Spleen (tissue), 11 donors: Measurements from ENCODE around the gene C1QL4. TPM values are rescaled to one million over a fixed set of nuclear protein-coding genes. Genes with fewer than 3 reads are reported as not detected.

Experiments used
- DNase-seq: peaks from one replicate; pipeline ENCODE4 v3.0.0-alpha.2; 2020
- H3K27ac ChIP-seq, 8 donors: fragments of 200-600 bp; sonication (generic) in 7 of 8; 1 replicate in 4 of 8; 2 replicates in 4 of 8; pipeline versions ENCODE4 v1.5.0 to v1.8.0; 2016 to 2021; ENCODE audit warnings: inconsistent platforms in 4 of 8, mild to moderate bottlenecking in 4 of 8, moderate library complexity in 1 of 8
- H3K27me3 ChIP-seq, 7 donors: fragments of 200-600 bp; sonication (generic) in 6 of 7; replicated peaks in 1 of 7; 1 replicate in 4 of 7; 2 replicates in 3 of 7; pipeline versions ENCODE4 v1.5.0 to v1.8.0; 2016 to 2021; ENCODE audit warnings: inconsistent platforms in 3 of 7, mild to moderate bottlenecking in 1 of 7
- H3K36me3 ChIP-seq, 6 donors: fragments of 200-600 bp; sonication (generic) in 5 of 6; 1 replicate in 4 of 6; 2 replicates in 2 of 6; pipeline versions ENCODE4 v1.5.0 to v1.8.0; 2016 to 2021; ENCODE audit warnings: inconsistent platforms in 2 of 6
- H3K4me1 ChIP-seq, 6 donors: fragments of 200-600 bp; sonication (generic) in 5 of 6; 1 replicate in 3 of 6; 2 replicates in 3 of 6; pipeline versions ENCODE4 v1.5.0 to v1.8.0; 2016 to 2021; ENCODE audit warnings: inconsistent platforms in 3 of 6
- H3K4me3 ChIP-seq, 8 donors: fragments of 200-600 bp; sonication (generic) in 7 of 8; 1 replicate in 4 of 8; 2 replicates in 4 of 8; pipeline versions ENCODE4 v1.5.0 to v1.8.0; 2016 to 2021; ENCODE audit warnings: inconsistent platforms in 4 of 8, mild to moderate bottlenecking in 4 of 8, moderate library complexity in 2 of 8
- H3K9me3 ChIP-seq, 8 donors: fragments of 200-600 bp; sonication (generic) in 7 of 8; 1 replicate in 4 of 8; 2 replicates in 4 of 8; pipeline versions ENCODE4 v1.5.0 to v1.8.0; 2016 to 2021; ENCODE audit warnings: inconsistent platforms in 4 of 8
- POLR2A ChIP-seq, 3 donors: fragments of 450-650 bp; IDR thresholded peaks; one replicate each; pipeline ENCODE4 v1.5.1; 2017; ENCODE audit warnings: antibody characterized with exemption in 3 of 3, mild to moderate bottlenecking in 1 of 3
- POLR2AphosphoS5 ChIP-seq, 3 donors: sonication (generic); formaldehyde crosslinking; IDR thresholded peaks; one replicate each; pipeline ENCODE4 v1.5.1; 2017; ENCODE audit warnings: antibody characterized with exemption in 3 of 3
- WGBS, 5 donors: extraction: QIAGEN DNeasy Blood & Tissue Kit in 3 of 5; methylation state at CpG; one replicate each; pipeline versions ENCODE4 v1.1.5 to v1.1.7; 2013 to 2018; 5-methylcytosine and 5-hydroxymethylcytosine counted together
- intact Hi-C: fragments of 100-400 bp; cut with DNase I; formaldehyde crosslinking; loops from one replicate; pipeline ENCODE4 v1.15.0; 2023; ENCODE audit warnings: low total_unique reads
- polyA plus RNA-seq, 3 donors: library from polyadenylated mRNA; stranded (reverse); fragments of 200-250 nt; gene quantifications; one replicate each; pipeline ENCODE4 v1.2.1, GENCODE V29; 2013
- total RNA-seq, 7 donors: library from RNA; depleted of rRNA in 3 of 7; stranded (reverse); fragments of >200 nt in 3 of 7; fragmentation: NEBNext Ultra II Directional in 4 of 7; extraction: Animal tissue kit (Norgen Biotek cat#: 25700) in 4 of 7; gene quantifications; one replicate each; pipeline versions ENCODE4 v1.1.0 to v1.2.1, GENCODE V29; 2016 to 2021
- TF ChIP-seq, protein P1 (sequence below), 11 experiments: fragments of 200-600 bp in 7 of 11; fragments of 450-650 bp in 4 of 11; sonication (generic) in 4 of 11; IDR thresholded peaks in 8 of 11; conservative IDR thresholded peaks in 3 of 11; 1 replicate in 7 of 11; 2 replicates in 4 of 11; pipeline versions ENCODE4 v1.4.0 to v1.8.0; 2016 to 2021; ENCODE audit warnings: antibody characterized with exemption in 11 of 11, inconsistent platforms in 4 of 11, mild to moderate bottlenecking in 1 of 11
- donor health status: healthy with polysubstance abuse.
- donor health status: DM: no; HTN: no; CAD: no; lungs with moderate emphysema.
- donor health status: DM: no; HTN: no; CAD: no.
- donor health status: Bipolar disorder and iron deficiency.
- donor health status: healthy.
- donor health status: DM: no; HTN: no; CAD: no.
- donor health status: DM: yes; HTN: yes; CAD: no.

Gene C1QL4
- total and polyA plus RNA-seq, 10 donors, result not detected

DNA sequence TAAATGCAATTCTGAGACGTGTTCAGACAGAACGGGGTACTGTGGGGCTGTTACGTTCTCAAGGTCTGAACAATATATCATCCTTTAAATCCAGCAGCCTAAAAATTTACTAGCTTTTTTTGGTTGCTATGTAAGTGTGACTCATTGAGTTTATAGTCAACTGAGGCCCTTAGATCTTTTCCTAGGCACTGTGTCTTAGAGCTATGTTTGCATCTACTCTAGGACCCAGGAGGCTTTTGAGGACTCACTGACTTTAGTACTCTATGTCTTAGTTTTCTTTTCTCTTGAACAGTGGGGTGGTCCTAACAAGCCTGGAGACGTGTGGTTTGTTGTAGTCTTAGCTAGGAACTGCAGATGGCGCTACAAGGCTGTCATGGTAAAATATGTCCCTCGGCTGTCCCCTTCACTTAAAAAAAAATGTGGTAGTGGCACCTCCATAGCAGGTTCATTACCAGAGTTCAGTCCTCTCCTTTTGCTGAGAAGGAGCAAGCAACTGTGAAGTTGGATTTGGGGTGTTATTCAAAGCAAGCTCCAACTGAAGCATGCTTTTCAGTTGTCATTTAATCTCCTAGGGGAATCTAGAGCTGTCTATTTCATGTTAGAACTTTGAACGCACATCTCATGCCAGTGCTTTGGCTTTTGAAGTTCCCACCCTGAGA lies 21.6 kb upstream of the C1QL4 start:
- no peak overlapping the region for H3K4me3 ChIP-seq
- H3K27ac ChIP-seq, result no peak overlapping the region
- TF ChIP-seq, protein P1, sequence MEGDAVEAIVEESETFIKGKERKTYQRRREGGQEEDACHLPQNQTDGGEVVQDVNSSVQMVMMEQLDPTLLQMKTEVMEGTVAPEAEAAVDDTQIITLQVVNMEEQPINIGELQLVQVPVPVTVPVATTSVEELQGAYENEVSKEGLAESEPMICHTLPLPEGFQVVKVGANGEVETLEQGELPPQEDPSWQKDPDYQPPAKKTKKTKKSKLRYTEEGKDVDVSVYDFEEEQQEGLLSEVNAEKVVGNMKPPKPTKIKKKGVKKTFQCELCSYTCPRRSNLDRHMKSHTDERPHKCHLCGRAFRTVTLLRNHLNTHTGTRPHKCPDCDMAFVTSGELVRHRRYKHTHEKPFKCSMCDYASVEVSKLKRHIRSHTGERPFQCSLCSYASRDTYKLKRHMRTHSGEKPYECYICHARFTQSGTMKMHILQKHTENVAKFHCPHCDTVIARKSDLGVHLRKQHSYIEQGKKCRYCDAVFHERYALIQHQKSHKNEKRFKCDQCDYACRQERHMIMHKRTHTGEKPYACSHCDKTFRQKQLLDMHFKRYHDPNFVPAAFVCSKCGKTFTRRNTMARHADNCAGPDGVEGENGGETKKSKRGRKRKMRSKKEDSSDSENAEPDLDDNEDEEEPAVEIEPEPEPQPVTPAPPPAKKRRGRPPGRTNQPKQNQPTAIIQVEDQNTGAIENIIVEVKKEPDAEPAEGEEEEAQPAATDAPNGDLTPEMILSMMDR (IDR thresholded peaks at IDR 0.05 in 8 of 11, conservative IDR thresholded peaks at IDR 0.05 in 3 of 11), result peak; percentile 56 to 83 (median 75)
- TF ChIP-seq POLR2AphosphoS5 (IDR thresholded peaks at IDR 0.05), result no peak
- no peak for DNase-seq
- peaks cover 0 to 10% (median 2%) of the 10 kb centered on the region in 6 donors for H3K4me1 ChIP-seq
- peaks cover 0 to 42% (median 0%) of the 10 kb centered on the region in 7 donors for H3K27me3 ChIP-seq
- WGBS, 5 donors, result 18 to 29% (median 25%) methylated on average over 7 of the region's 7 CpGs
- no peaks in the 10 kb centered on the region for H3K36me3 ChIP-seq
- no peaks in the 10 kb centered on the region for H3K9me3 ChIP-seq
- intact Hi-C loops, result loop anchor here (2.0 kb wide), 1 partner anchor 156 kb away; no protein-coding TSS in a partner anchor

DNA sequence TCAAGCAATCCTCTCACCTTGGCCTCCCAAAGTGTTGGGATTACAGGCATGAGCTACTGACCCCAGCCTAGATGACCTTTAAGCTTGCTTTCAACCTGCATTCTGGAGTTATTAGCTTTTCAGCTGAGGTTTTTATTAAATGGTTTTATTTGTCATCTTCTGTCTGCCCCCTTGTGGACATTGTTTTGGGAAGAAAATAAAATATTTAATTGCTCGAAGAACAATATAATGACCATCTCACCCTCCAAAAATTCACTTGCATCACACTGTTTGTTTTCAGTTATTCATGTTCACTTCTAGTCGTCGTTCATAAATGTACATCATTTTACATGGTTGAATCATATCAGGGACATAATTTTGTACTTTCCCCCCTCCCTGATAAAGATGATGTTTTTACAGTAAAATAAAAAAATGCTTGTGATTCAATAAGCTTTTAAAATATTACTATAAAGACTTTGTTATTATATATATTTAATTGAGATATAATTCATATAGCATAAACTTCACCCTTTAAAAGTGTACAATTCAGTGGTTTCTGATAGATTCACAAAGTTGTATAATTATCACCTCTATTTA lies 20.2 kb upstream of the C1QL4 start:
- TF ChIP-seq, protein P1 (IDR thresholded peaks at IDR 0.05 in 8 of 11, conservative IDR thresholded peaks at IDR 0.05 in 3 of 11), result peak in 8 of 11 experiments; percentile 16 to 53 (median 35)
- TF ChIP-seq POLR2A (IDR thresholded peaks at IDR 0.05) (no peak), POLR2AphosphoS5 (IDR thresholded peaks at IDR 0.05) (no peak)

DNA sequence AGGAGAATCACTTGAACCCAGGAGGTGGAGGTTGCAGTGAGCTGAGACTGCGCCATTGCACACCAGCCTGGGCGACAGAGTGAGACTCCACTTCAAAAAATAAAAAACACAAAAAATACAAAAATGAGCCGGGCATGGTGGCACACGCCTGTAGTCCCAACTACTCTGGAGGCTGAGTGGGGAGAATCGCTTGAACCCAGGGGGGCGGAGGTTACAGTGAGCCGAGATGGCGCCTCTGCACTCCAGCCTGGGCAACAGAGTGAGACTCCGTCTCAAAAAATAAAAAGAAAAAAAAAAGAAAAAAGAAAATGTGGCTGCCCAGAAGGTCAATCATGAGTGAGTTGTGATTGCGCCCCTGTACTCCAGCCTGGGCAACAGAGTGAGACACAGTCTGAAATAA lies 18.9 kb upstream of the C1QL4 start:
- Histone ChIP-seq H3K27me3 (peaks cover 0 to 69% (median 9%) of the 10 kb centered on the region in 7 donors), H3K4me1 (peaks cover 0 to 10% (median 2%) of the 10 kb centered on the region in 6 donors), H3K36me3 (no peaks in the 10 kb centered on the region), H3K4me3 (no peak overlapping the region), H3K27ac (no peak overlapping the region), H3K9me3 (no peaks in the 10 kb centered on the region)
- 91 to 95% (median 95%) methylated on average over 10 of the region's 10 CpGs for WGBS, 5 donors
- DNase-seq, result no peak
- TF ChIP-seq, protein P1 (IDR thresholded peaks at IDR 0.05 in 8 of 11, conservative IDR thresholded peaks at IDR 0.05 in 3 of 11), result no peak
- TF ChIP-seq POLR2AphosphoS5 (IDR thresholded peaks at IDR 0.05), result no peak
- no peak for TF ChIP-seq POLR2A (IDR thresholded peaks at IDR 0.05)
- intact Hi-C loops, result no loop called here

More for the DNA sequence above, 20.2 kb upstream of the C1QL4 start:
- no peak for DNase-seq
- H3K9me3 ChIP-seq, result no peaks in the 10 kb centered on the region
- H3K27me3 ChIP-seq, result peaks cover 0 to 56% (median 0%) of the 10 kb centered on the region in 7 donors
- H3K4me3 ChIP-seq, result no peak overlapping the region
- H3K27ac ChIP-seq, result no peak overlapping the region
- no peaks in the 10 kb centered on the region for H3K36me3 ChIP-seq
- intact Hi-C loops, result no loop called here
- 11 to 22% (median 15%) methylated on average over 3 of the region's 3 CpGs for WGBS, 5 donors
- H3K4me1 ChIP-seq, result peaks cover 0 to 10% (median 2%) of the 10 kb centered on the region in 6 donors

DNA sequence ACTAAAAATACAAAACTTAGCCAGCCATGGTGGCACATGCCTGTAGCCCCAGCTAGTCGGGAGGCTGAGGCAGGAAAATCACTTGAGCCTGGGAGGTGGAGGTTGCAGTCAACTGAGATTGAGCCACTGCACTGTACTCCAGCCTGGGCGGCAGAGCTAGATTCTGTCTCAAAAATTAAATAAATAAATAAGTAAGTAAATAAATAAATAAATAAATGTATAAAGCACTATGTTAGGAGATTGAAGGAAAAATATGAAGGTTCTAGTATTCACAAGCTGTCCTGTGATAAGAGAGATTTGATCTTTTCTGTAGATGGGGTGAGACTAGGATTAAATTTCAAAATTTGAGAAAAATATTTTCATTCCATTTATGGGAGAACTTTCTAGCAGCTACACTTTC lies 15.4 kb upstream of the C1QL4 start:
- DNase-seq, result no peak
- TF ChIP-seq, protein P1 (IDR thresholded peaks at IDR 0.05 in 8 of 11, conservative IDR thresholded peaks at IDR 0.05 in 3 of 11), result no peak
- TF ChIP-seq POLR2AphosphoS5 (IDR thresholded peaks at IDR 0.05) (no peak), POLR2A (IDR thresholded peaks at IDR 0.05) (no peak)
- Histone ChIP-seq H3K27ac (no peak overlapping the region), H3K4me1 (peaks cover 6 to 12% (median 9%) of the 10 kb centered on the region in 6 donors), H3K27me3 (peaks cover 6 to 79% (median 32%) of the 10 kb centered on the region in 7 donors), H3K9me3 (no peaks in the 10 kb centered on the region), H3K36me3 (no peaks in the 10 kb centered on the region), H3K4me3 (no peak overlapping the region)
- 68 to 83% (median 73%) methylated on average over 2 of the region's 2 CpGs for WGBS, 5 donors
- intact Hi-C loops, result no loop called here
